ENCODE data around the gene SLC8A1.

DNA sequence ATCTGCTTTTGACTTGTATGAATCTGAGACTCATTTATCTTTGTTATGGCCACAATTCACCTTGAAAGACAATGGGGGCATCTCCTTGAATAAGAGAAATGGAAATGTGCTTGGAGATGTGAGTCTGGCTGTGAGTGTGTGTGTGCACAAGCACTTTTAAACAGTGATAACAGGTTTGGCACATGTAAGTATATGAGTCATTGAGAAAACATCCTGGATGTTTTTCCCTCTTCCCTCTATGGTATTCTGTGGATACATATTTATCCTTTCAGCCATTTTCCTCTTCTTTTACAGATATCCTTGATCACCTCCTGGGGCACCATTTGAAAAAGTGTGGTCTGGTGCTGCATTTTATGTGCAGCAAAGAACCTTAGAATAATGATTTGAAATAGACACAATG, 355.5 kb downstream of the SLC8A1 start:
- TF ChIP-seq, protein P1, sequence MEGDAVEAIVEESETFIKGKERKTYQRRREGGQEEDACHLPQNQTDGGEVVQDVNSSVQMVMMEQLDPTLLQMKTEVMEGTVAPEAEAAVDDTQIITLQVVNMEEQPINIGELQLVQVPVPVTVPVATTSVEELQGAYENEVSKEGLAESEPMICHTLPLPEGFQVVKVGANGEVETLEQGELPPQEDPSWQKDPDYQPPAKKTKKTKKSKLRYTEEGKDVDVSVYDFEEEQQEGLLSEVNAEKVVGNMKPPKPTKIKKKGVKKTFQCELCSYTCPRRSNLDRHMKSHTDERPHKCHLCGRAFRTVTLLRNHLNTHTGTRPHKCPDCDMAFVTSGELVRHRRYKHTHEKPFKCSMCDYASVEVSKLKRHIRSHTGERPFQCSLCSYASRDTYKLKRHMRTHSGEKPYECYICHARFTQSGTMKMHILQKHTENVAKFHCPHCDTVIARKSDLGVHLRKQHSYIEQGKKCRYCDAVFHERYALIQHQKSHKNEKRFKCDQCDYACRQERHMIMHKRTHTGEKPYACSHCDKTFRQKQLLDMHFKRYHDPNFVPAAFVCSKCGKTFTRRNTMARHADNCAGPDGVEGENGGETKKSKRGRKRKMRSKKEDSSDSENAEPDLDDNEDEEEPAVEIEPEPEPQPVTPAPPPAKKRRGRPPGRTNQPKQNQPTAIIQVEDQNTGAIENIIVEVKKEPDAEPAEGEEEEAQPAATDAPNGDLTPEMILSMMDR (IDR thresholded peaks at IDR 0.05): no peak
- TF ChIP-seq POLR2AphosphoS5 (IDR thresholded peaks at IDR 0.05): no peak
